ENCODE data around the gene JARID2.

DNA sequence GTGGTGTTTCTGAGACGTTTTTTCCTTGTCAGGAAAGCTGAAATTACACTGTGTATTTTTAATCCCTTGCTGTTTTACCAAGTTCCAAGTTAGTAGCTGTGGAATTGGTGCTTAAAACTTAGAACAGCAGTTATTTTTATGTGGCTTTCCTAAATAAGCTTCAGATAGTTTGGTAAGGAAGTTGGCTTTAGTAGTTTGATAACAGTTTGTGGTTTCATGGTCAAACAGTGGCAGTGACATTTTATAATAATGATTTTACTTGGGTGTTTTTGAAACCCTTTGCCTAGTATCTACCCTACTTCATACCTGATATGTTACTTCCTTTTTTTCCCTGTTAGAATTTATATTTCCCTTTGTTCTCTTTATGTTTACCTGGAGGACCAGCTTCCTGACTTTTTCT, 164.9 kb downstream of the JARID2 start:
- TF ChIP-seq, protein P1, sequence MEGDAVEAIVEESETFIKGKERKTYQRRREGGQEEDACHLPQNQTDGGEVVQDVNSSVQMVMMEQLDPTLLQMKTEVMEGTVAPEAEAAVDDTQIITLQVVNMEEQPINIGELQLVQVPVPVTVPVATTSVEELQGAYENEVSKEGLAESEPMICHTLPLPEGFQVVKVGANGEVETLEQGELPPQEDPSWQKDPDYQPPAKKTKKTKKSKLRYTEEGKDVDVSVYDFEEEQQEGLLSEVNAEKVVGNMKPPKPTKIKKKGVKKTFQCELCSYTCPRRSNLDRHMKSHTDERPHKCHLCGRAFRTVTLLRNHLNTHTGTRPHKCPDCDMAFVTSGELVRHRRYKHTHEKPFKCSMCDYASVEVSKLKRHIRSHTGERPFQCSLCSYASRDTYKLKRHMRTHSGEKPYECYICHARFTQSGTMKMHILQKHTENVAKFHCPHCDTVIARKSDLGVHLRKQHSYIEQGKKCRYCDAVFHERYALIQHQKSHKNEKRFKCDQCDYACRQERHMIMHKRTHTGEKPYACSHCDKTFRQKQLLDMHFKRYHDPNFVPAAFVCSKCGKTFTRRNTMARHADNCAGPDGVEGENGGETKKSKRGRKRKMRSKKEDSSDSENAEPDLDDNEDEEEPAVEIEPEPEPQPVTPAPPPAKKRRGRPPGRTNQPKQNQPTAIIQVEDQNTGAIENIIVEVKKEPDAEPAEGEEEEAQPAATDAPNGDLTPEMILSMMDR (optimal IDR thresholded peaks at IDR 0.05 in 1 of 3, IDR thresholded peaks at IDR 0.05 in 1 of 3, conservative IDR thresholded peaks at IDR 0.05 in 1 of 3; ENCODE audit: extremely low read depth in 1 of 3, insufficient read depth in 2 of 3, low read length in 3 of 3) = no peak
- no peak for TF ChIP-seq EZH2 (IDR thresholded peaks at IDR 0.05; ENCODE audit: low read length)

Data from keratinocyte (primary cell).